SK-N-SH treated with all-trans-retinoic acid at 6 μM for 48 hours (cell line): ENCODE results near the gene GALNT17.
"Not testable (repeated sequence)": the region's sequence is repeated elsewhere in the genome, so short reads cannot be mapped to it uniquely, and the experiment has no call there.

Experiments
- ATAC-seq: fragments of 200-7000 bp; cut with Tn5 transposase; 3 replicates; pipeline ENCODE4 v1.9.1; 2020; ENCODE audit warnings: mild to moderate bottlenecking, moderate library complexity
- ARNTL ChIP-seq: fragments of 450-650 bp; formaldehyde crosslinking; IDR thresholded peaks from 2 replicates; pipeline ENCODE4 v1.5.0; 2020; ENCODE audit warnings: low read depth, mild to moderate bottlenecking, moderate library complexity, borderline replicate concordance
- BACH2 ChIP-seq: fragments of 250-450 bp; sonication (Bioruptor Pico); IDR thresholded peaks from 2 replicates; pipeline ENCODE4 v1.9.0; 2021; ENCODE audit warnings: mild to moderate bottlenecking, borderline replicate concordance
- CREB5 ChIP-seq: fragments of 250-450 bp; sonication (Bioruptor Pico); IDR thresholded peaks from 2 replicates; pipeline ENCODE4 v1.5.1; 2020; ENCODE audit warnings: low read depth, mild to moderate bottlenecking, moderate library complexity
- CSDC2 ChIP-seq: fragments of 250-450 bp; sonication (Bioruptor Pico); IDR thresholded peaks from 2 replicates; pipeline ENCODE4 v1.5.0; 2020; ENCODE audit warnings: mild to moderate bottlenecking, moderate library complexity
- ESRRG ChIP-seq: fragments of 250-450 bp; sonication (Bioruptor Pico); IDR thresholded peaks from 2 replicates; pipeline ENCODE4 v1.6.1; 2021; ENCODE audit warnings: mild to moderate bottlenecking
- GLIS3 ChIP-seq: fragments of 250-450 bp; sonication (Bioruptor Pico); IDR thresholded peaks from 2 replicates; pipeline ENCODE4 v1.5.0; 2020; ENCODE audit warnings: mild to moderate bottlenecking, moderate library complexity
- ISL1 ChIP-seq: fragments of 250-450 bp; sonication (Bioruptor Pico); IDR thresholded peaks from 2 replicates; pipeline ENCODE4 v2.1.2; 2022; ENCODE audit warnings: mild to moderate bottlenecking, moderate library complexity
- OSR1 ChIP-seq: fragments of 250-450 bp; sonication (Bioruptor Pico); IDR thresholded peaks from 2 replicates; pipeline ENCODE4 v1.8.0; 2022; ENCODE audit warnings: moderate library complexity, mild to moderate bottlenecking, inconsistent platforms
- PATZ1 ChIP-seq: fragments of 250-450 bp; sonication (Bioruptor Pico); IDR thresholded peaks from 2 replicates; pipeline ENCODE4 v1.8.0; 2020; ENCODE audit warnings: mild to moderate bottlenecking, moderate library complexity, borderline replicate concordance
- POU6F1 ChIP-seq: fragments of 250-450 bp; sonication (Bioruptor Pico); IDR thresholded peaks from 2 replicates; pipeline ENCODE4 v1.8.0; 2021; ENCODE audit warnings: low read depth, mild to moderate bottlenecking, moderate library complexity, borderline replicate concordance
- PPARA ChIP-seq: fragments of 250-450 bp; sonication (Bioruptor Pico); IDR thresholded peaks from 2 replicates; pipeline ENCODE4 v1.5.0; 2020; ENCODE audit warnings: mild to moderate bottlenecking, borderline replicate concordance
- RARB ChIP-seq: fragments of 250-450 bp; sonication (Bioruptor Pico); IDR thresholded peaks from 2 replicates; pipeline ENCODE4 v1.8.0; 2021; ENCODE audit warnings: mild to moderate bottlenecking, moderate library complexity
- TCF4 ChIP-seq: fragments of 250-450 bp; sonication (Bioruptor Pico); IDR thresholded peaks from 2 replicates; pipeline ENCODE4 v1.8.0; 2021; ENCODE audit warnings: mild to moderate bottlenecking, moderate library complexity, borderline replicate concordance
- TSHZ2 ChIP-seq: fragments of 250-450 bp; sonication (Bioruptor Pico); IDR thresholded peaks from 2 replicates; pipeline ENCODE4 v1.5.0; 2020; ENCODE audit warnings: mild to moderate bottlenecking, moderate library complexity
- ZFP30 ChIP-seq: fragments of 450-650 bp; formaldehyde crosslinking; IDR thresholded peaks from 2 replicates; pipeline ENCODE4 v1.5.0; 2022; ENCODE audit warnings: mild to moderate bottlenecking, moderate library complexity
- ZNF565 ChIP-seq: fragments of 450-650 bp; formaldehyde crosslinking; conservative IDR thresholded peaks from 2 replicates; pipeline ENCODE4 v1.5.0; 2020; ENCODE audit warnings: low read depth, mild to moderate bottlenecking, moderate library complexity
- ZNF70 ChIP-seq: fragments of 450-650 bp; formaldehyde crosslinking; IDR thresholded peaks from 2 replicates; pipeline ENCODE4 v1.5.0; 2020; ENCODE audit warnings: mild to moderate bottlenecking, moderate library complexity

GALNT17 gene

GRCh38 chr7:71735961-71736556, 604.1 kb downstream of the GALNT17 start (continued):
- TF ChIP-seq TSHZ2 (no peak), PATZ1 (CRISPR knock-in tag) (no peak), OSR1 (no peak), ZNF70 (CRISPR knock-in tag) (no peak), ARNTL (no peak), ZFP30 (no peak), ISL1 (CRISPR knock-in tag) (no peak)

- not testable (repeated sequence) for ATAC-seq
Observed at GRCh38 chr7:71737931-71738540, 606.1 kb downstream of the GALNT17 start.

GRCh38 chr7:71739520-71740173, 607.7 kb downstream of the GALNT17 start:
- no peak for ATAC-seq
- no peak for TF ChIP-seq CREB5 (CRISPR knock-in tag)
- TF ChIP-seq BACH2 = no peak
- TF ChIP-seq CSDC2 (CRISPR knock-in tag) = no peak
- TF ChIP-seq PPARA = no peak
- no peak for TF ChIP-seq RARB (CRISPR knock-in tag)
- no peak for TF ChIP-seq ARNTL
- no peak for TF ChIP-seq TSHZ2
- no peak for TF ChIP-seq POU6F1 (CRISPR knock-in tag)
- no peak for TF ChIP-seq ZNF565 (CRISPR knock-in tag)
- no peak for TF ChIP-seq ISL1 (CRISPR knock-in tag)
- no peak for TF ChIP-seq GLIS3

- ATAC-seq = no peak
- TF ChIP-seq ESRRG (CRISPR knock-in tag) (no peak), BACH2 (no peak), CREB5 (CRISPR knock-in tag) (no peak), OSR1 (no peak), TSHZ2 (no peak), POU6F1 (CRISPR knock-in tag) (no peak), TCF4 (CRISPR knock-in tag) (no peak), ZFP30 (no peak)
Observed at GRCh38 chr7:71740174-71740560, 608.2 kb downstream of the GALNT17 start.
